ENCODE results near the gene NFYA. TPM values are rescaled to one million over a fixed set of nuclear protein-coding genes. Genes with fewer than 3 reads are reported as not detected.
A peak's percentile ranks its signal among the peaks of the same experiment; 100 is the strongest.

Gene NFYA
- total and polyA plus RNA-seq, 2 of the 13 experiments (the other 11 are each of a cell fraction or from before 2014, with no cell fraction given), result 16.0 to 22.9 TPM

DNA sequence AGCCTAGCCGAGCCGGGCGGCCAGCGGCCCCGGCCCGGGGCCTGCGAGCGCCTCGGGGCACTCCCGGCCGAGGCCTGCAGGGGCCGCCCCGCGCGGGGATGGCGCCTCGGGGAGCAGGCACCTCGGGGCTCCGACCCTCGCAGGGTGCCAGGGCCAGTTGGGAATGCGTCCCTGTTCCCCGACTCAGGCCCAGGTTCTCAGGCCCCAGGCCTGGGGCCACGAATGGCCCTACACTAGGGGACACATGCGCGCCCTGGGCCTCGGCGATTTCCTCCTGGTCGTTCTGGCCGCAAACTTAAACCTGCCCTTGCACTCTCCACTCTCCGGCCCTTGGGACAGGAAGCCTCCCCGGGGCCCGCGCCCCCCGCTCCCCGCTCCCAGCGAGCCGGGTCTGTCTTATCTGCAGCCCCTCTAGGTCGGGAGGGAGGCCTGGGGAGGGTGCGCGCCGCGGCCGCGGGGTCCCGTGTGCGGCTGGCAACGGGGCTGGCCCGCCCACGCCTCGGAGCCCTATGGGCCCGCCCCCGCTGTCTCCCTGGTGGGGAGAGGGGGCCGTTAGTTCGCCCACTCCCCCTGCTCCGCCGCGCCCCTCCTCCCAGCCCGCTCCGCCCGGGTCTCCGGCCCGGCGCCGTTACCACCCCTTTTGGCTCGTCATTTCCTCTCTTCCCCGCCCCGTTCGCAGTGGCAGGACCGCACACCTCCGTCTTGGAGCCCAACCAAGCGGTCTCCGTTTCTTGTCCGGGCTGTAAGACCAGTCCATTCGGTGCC, 611 bp downstream of the NFYA start (continued):
- TF ChIP-seq ZNF224 (CRISPR knock-in tag; IDR thresholded peaks at IDR 0.05), result no peak
- peak; percentile 81 for TF ChIP-seq PHF8 (CRISPR knock-in tag; IDR thresholded peaks at IDR 0.05)
- peak; percentile 63; the same call in 1 of the 2 replicates for TF ChIP-seq HNRNPL (IDR thresholded peaks at IDR 0.05; ENCODE audit: low read depth, low read length)
- no peak for TF ChIP-seq MAFG (CRISPR knock-in tag; IDR thresholded peaks at IDR 0.05)
- TF ChIP-seq ZNF354B (CRISPR knock-in tag; IDR thresholded peaks at IDR 0.05), result no peak
- no peak for TF ChIP-seq ZBTB8A (CRISPR knock-in tag; IDR thresholded peaks at IDR 0.05; ENCODE audit: borderline replicate concordance, low read depth)
- peak; percentile 67 for TF ChIP-seq TGIF2 (CRISPR knock-in tag; IDR thresholded peaks at IDR 0.05)
- 0 out of 2 replicates have a peak, but pooled peaks have one; percentile 8 for TF ChIP-seq TBX3 (IDR thresholded peaks at IDR 0.05; ENCODE audit: borderline replicate concordance)
- TF ChIP-seq ZNF878 (CRISPR knock-in tag; IDR thresholded peaks at IDR 0.05), result peak; percentile 73; the same call in 1 of the 2 replicates
- no peak; the same call in 1 of the 2 replicates for TF ChIP-seq CBX5 (CRISPR knock-in tag; IDR thresholded peaks at IDR 0.05; ENCODE audit: borderline replicate concordance)
- no peak for TF ChIP-seq ZNF816 (CRISPR knock-in tag; IDR thresholded peaks at IDR 0.05; ENCODE audit: borderline replicate concordance)
- no peak for TF ChIP-seq ZC3H13 (CRISPR knock-in tag; IDR thresholded peaks at IDR 0.05)
- no peak for TF ChIP-seq MTF2 (CRISPR knock-in tag; IDR thresholded peaks at IDR 0.05; ENCODE audit: borderline replicate concordance)
- TF ChIP-seq, protein P1, sequence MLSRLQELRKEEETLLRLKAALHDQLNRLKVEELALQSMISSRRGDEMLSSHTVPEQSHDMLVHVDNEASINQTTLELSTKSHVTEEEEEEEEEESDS (CRISPR knock-in tag; IDR thresholded peaks at IDR 0.05; ENCODE audit: borderline replicate concordance), result peak; percentile 21; the same call in 1 of the 2 replicates
- no peak for TF ChIP-seq NFE2 (CRISPR knock-in tag; IDR thresholded peaks at IDR 0.05)
- TF ChIP-seq, protein P2, sequence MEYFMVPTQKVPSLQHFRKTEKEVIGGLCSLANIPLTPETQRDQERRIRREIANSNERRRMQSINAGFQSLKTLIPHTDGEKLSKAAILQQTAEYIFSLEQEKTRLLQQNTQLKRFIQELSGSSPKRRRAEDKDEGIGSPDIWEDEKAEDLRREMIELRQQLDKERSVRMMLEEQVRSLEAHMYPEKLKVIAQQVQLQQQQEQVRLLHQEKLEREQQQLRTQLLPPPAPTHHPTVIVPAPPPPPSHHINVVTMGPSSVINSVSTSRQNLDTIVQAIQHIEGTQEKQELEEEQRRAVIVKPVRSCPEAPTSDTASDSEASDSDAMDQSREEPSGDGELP (IDR thresholded peaks at IDR 0.05; ENCODE audit: borderline replicate concordance, low read depth), result no peak
- TF ChIP-seq, protein P3, sequence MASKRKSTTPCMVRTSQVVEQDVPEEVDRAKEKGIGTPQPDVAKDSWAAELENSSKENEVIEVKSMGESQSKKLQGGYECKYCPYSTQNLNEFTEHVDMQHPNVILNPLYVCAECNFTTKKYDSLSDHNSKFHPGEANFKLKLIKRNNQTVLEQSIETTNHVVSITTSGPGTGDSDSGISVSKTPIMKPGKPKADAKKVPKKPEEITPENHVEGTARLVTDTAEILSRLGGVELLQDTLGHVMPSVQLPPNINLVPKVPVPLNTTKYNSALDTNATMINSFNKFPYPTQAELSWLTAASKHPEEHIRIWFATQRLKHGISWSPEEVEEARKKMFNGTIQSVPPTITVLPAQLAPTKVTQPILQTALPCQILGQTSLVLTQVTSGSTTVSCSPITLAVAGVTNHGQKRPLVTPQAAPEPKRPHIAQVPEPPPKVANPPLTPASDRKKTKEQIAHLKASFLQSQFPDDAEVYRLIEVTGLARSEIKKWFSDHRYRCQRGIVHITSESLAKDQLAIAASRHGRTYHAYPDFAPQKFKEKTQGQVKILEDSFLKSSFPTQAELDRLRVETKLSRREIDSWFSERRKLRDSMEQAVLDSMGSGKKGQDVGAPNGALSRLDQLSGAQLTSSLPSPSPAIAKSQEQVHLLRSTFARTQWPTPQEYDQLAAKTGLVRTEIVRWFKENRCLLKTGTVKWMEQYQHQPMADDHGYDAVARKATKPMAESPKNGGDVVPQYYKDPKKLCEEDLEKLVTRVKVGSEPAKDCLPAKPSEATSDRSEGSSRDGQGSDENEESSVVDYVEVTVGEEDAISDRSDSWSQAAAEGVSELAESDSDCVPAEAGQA (IDR thresholded peaks at IDR 0.05; ENCODE audit: low read depth), result no peak
- TF ChIP-seq, protein P3 (CRISPR knock-in tag; IDR thresholded peaks at IDR 0.05; ENCODE audit: borderline replicate concordance), result peak; percentile 27; the same call in 1 of the 2 replicates
- TF ChIP-seq ZNF484 (CRISPR knock-in tag; IDR thresholded peaks at IDR 0.05; ENCODE audit: borderline replicate concordance, low read depth), result no peak
- TF ChIP-seq CC2D1A (CRISPR knock-in tag; IDR thresholded peaks at IDR 0.05), result no peak
- TF ChIP-seq ZFYVE20 (CRISPR knock-in tag; IDR thresholded peaks at IDR 0.05; ENCODE audit: borderline replicate concordance, low read depth), result no peak
- TF ChIP-seq, protein P4, sequence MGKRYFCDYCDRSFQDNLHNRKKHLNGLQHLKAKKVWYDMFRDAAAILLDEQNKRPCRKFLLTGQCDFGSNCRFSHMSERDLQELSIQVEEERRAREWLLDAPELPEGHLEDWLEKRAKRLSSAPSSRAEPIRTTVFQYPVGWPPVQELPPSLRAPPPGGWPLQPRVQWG (CRISPR knock-in tag; IDR thresholded peaks at IDR 0.05; ENCODE audit: borderline replicate concordance, low read depth), result no peak
- no peak; the same call in 1 of the 2 replicates for TF ChIP-seq KLF15 (CRISPR knock-in tag; IDR thresholded peaks at IDR 0.05; ENCODE audit: borderline replicate concordance)
